C4-2B (cell line): ENCODE results near the gene RXRA.

ENCODE experiments used
- CTCF ChIP-seq: fragments of 450-650 bp; conservative IDR thresholded peaks from 2 replicates; pipeline ENCODE4 v1.5.1; 2017; ENCODE audit warnings: mild to moderate bottlenecking
- ZFX ChIP-seq: fragments of 450-650 bp; IDR thresholded peaks from 2 replicates; pipeline ENCODE4 v1.6.1; 2017

DNA sequence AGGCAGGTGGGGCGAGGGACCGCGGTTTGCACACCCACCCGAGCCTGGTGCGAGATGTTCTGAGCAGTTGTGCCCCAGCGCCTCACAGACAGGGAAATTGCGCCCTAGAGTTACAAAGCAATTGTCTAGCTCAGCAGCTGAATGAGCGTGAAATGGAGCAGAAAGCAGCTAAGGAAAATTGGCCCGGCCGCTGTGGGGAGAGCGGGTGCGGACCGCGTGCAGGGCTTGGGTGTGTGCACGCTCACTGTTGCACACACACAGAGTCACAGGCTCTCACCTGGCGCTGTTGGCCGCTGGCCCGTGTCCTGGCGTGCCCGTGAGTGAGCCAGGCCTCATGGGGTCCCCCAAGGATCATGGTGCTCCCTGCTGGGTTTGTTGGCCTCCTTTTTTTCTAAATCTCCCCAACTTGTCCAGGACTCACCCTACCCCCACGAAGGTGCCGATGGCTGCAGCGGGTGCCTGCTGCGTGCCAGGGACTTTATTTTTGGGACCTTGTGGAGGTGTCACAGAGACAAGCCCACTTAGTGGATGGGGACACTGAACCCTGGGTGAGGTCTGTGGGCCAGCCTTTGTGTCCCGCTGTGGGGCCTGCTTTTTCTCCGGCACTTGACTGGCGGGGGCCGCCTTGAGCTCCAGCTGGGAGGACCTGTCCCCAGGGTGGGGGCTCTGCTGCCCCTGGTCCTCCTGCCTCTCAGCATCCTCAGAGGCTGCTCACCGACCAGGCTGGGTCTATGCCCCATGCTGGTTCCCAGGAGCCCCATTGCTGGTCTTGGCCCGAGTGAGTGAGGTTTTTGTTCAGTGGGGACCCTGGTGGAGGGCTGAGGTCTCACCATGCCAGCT lies 5.2 kb downstream of the RXRA start:
- no peak for TF ChIP-seq CTCF
- TF ChIP-seq ZFX: no peak
